NCI-H526 (cell line): ENCODE data around the gene TACC2.
A peak's percentile ranks its signal among the peaks of the same experiment; 100 is the strongest.

ENCODE experiments used
- DNase-seq, 2 experiments: peaks; one replicate each; lab custom pipeline; 2025; lab: John Stamatoyannopoulos, UW

Gene TACC2

DNA sequence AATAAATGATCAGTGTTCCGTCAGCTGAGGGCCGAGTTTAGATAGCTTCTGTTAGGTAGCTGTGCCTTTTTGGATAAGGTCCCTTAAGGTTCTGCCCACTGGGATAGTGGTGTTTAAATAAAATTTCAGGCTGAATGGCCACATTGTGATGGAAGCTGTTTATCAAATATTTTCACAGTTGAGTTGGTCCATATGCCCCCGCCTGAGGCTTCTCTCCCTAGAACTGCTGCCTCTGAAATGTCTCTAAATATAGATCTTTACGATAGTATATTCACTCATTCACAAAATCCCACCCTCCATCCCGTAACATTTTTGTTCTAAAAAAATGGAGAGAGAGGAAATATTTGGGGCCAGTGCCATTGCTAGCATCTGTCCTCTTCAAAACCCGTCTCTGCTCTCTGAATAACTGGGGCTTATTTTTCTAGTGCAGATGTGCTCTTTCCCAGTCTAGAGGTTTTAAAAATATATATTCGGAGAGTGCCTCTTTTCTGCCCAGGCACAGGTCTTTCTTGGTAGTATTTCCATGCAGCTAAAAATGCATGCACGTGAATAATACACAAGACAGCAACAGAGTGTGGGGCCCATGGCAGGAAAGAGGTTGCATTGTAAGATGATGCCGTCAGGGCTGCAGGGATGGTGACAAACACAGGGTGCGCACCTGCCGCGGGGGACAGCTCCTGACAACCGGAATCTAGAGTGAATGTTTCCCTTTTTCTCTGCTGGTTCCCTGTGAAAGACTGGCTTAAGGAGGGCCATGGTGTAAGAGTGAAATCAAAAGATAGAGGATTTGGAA lies 176.7 kb downstream of the TACC2 start:
- DNase-seq, result peak in 1 of 2 experiments; percentile 34

DNA sequence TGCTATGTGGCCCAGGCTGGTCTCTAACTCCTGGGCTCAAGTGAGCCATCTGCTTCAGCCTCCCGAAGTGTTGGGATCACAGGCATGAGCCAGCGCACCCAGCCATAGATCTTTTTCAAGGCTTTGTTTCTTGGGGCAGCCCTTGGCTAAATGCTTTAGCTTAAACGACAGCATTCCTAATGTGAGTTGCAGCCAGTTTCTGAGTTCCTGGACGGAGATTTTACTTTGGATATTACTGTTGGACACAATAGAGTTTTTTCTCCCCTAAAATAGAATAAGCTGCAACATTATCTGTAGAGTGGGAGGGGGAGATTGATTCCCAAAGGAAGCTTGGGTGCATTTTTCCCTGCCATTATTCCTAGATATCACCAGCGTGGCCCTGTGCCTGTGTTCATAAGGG lies 179.1 kb downstream of the TACC2 start:
- no peak for DNase-seq

DNA sequence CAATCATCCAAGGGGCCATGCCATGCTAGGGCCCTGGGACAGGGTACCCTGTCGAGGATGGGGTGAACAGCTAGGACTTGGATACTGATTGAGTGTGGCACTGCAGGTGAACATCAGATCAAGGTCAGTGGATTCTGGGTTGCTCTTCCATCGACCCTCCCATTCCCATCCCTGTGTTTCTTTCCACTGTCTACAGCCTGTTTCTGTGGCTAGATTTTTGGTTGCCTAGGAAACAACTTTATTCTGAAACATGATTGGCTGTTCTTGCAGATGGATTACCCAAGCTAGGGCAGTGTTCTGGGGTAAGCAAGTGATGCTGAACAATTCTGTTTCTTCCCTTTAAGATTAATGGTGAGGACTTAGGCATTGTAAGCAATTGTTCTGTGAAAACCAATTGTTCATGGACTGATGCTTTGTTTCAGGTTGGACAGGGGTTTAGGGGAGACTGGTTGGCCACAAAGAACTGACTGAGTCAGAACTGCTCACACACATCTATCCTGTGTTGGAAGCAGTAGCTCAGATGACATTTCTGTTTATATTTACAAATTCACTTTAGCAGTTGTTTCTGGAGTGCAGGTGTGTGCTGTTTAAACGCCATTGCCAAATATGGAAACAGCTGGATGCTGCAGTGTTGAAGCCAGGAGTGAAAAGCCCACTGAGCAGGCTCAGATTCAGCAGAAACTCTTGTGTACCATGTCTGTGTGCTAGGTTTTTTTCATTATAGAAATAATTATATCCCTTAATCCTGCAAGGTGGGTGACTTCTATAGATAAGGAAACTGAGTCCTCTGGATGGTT lies 179.8 kb downstream of the TACC2 start:
- DNase-seq, result no peak

DNA sequence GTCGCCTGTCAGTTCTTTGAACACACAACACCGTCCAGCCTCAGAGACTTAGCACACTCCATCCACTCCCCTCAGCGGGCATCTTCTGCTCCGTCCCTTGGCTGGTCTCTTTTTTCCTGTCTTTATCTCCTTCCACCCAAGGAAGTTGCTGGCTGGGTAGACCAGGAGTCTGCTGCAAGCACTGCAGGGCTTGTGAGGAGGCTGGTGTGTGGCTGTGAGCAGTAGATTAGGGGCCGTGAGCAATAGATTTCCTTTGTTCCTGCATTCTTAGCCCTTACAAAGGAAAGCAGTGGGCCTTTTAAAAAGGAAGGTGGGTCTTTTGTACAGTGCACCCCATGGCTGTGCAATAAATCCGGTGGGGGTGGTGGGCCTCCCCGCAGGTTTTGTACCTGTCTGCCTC lies 181.8 kb downstream of the TACC2 start:
- no peak for DNase-seq

DNA sequence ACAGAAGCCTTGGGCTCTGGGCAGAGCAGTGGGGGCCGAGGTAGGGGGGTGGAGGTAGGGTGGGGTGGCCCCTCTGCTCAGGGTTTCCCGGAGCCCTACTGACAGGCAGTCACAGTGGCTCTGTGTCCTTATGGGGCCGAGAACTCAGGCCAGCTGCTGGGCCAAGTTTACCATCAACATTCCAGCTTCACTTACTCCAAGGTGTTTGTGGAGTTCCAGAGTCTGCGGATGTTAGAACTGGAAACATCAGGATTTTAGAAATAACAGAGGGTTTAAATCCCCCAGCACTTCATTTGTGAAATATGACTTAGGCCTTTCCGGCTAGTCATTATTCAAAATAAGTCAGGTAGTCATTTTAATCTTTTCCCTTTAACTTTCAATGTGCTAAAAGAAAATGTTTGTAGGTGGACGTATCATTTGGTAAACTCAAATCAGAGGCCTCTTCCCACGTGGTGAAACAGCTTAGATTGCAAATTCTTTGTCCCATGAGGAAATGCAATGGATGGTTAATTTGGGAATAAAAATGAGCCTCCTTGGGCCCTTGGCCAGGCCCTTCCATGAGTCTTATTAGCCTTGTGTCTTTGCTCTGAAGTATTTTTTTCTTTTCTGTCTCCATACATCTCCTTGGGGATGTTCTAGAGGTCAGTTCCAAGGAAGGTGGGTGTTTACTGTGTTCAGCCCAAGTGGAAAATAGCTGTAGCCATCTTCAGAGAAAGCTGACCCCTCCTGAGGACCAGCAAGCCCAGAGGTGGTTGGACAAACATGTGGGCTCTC lies 182.5 kb downstream of the TACC2 start:
- DNase-seq, result no peak

DNA sequence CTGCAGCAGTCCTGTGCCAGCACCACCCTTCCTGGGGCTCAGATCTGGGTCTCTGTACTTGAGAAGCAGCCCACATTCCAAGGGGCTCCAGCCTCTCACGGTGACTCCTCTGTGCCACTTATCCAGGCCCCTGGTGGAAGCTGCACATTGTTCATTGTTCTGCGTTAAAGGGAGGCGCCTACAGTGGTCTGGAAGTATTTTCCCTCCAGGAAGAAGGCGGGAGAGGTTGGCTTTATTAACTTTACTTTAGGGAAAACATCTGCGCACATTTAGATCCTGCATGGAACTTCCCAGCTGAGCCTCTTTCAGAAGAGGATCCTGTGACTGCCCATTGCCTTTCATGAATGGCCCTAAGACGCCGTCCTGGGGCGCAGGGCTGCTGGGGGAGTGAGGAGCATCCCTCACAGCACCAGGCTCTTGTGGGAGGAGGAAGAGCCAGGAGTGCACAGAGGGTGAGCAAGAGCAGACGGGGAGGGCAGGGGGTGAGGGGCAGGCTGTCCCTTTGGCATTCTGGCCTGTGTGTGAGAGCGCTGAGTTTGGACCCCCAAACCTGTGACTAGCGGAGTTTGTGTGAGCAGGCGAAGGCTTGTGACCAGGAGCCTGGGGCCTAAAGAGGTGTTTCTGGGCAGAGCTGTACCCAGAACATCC lies 183.5 kb downstream of the TACC2 start:
- no peak for DNase-seq

DNA sequence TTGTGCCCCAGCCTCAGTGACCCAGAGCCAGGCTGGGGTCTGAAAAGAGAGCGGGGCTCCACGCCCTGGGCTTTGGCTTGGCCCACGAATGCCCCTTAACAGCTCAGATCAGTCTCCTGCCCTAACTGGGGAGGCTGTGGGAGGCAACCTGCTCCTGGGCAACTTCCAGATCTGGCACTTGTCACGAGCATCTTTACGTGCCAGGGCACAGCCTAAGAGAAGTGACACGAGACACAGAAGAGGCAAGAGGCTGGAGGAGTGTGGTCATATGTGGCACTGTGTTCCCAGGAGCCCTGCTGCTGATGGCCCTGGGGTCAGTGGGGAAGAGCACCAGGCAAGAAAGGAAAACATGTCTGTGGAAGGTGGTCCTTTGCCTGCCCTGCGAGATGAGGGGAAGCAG lies 184.4 kb downstream of the TACC2 start:
- no peak for DNase-seq

DNA sequence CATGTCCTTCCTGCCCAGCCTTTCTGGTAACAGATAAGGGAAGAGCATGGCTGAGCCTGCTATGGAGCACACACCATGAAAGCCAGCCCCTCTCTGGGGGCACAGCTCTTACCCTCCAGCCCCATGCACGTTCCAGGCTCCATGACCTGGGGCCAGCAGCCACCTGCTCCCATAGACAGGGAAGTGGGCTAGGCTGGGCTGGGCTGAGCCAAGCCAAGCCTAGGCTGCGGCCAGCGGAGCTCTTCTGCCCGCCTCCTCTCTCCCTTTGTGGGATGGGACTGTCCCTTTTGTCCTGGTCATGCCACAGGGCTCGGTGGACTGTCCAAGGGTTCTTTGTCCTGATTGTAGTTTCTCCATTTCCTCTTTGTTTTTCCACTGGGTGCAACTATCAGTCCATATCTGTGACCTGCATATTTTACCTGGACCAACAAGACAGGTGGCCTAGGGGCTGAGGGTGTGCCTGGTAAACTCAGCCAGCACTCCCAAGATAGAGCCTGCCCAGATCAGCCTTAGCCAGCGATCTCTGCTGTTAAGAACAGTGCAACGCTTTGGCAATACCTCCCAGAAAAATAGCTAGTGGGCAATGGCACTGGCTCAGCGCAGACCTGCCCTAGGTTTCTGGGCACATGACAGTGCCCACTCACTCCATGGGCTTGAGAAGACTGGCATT lies 184.9 kb downstream of the TACC2 start:
- DNase-seq, result no peak

DNA sequence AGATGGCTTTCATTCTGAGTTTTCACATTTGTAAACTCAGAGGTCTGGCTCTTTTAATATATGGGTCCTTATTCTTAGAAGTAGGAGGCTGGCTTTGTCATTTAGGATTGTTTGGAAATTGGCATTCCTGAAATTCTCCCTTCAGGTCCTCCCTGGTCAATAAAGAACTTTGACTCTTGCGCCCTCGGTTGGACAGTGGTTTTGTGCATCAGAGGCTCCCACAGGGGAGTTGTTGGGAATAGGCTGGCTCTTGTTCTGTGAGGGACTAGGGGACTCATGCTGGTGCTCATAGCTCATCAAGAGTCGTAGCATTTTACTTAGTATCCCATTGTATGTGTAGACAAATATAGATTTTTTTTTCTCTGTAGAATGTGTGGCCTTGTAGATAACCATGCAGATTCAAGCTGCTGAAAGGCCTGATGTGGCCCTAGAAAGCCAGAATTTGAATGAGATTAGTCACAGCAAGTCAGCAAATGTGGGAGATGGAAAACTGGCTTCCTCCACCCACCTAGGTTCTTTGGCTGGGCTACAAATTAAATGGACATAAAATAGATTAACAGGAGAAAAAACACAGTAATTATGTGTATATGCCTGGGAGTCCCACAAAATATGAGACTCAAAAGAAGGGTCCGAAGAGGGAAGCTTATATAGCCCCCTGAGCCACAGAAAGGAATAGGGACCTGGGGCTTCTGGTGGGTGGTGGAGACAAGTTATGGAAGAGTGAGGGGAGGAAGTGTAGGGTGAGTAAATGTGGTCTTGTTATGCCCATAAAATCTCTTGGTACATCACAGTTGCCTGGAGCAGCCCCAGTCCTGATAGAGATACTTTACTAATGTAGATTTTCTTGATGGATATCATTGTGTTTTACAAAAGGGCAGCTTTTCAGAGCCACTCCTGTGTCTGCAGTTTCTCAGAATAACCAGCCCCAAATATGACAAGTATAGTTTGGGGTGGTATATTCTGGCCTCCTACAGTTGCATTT lies 187.6 kb downstream of the TACC2 start:
- DNase-seq, result no peak

DNA sequence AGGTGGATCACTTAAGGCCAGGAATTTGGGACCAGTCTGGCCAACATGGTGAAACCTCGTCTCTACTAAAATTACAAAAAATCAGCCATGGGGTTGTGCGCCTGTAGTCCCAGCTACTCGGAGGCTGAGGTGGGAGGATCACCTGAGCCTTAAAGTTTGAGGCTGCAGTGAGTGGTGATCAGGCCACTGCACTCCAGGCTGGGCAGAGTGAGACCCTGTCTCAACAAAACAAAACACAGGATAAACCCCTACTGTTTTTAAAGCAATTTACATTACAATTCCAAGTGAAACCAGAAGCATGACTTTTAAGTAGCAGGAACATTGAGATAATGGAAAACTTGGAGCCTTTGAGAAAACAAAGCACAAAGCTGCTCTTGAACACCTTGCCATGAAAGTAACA lies 189.7 kb downstream of the TACC2 start:
- DNase-seq, result no peak

DNA sequence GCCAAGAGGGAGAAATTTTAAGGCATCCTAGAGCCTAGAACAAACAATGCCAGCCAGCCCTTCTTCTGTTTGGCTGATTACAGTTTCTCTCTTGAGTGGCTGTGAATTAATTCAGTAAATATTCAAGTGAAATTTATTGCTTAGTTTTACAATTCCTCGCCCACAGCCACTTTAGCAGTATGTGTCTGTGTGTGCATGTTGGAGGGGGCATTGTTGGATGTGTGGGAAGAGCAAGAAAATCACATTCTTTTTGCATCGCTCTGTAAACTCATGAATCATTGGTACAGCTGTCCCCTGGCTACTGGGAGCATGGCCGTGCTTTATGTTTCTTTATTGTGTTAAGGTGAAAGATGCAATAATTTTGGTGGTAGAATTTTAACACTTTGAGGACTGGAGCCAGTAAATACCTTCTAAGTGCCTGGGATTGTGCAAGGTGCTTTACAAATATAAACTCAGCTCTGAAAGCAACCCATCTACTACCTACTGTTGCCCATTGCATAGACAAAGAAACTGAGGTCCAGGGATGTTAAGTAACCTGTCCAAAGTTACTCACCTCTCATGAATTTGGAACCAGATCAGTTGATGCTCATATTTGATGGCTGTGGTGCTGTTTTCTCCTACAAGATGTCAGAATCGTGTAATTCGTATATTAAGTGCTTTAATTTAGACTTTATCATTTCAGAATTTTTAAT lies 192.2 kb downstream of the TACC2 start:
- no peak for DNase-seq

DNA sequence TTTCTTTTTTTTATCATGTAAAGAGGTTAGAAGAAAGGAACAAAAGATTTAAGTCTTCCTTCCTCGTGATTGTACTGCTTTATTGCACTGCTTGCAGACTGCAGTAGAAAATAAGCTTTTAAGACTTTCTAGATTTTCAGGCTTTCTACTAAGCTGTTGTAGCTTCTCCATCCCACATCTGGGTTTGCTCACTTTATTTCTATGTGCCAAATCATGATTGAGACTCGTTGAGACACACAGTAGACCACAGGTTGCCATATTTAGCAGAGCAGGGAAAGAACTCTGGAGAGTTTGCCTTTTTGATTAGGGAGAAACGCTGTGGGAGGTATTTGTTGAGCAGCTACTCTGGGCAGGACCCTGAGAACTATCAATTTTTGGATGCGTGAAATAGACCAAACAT lies 192.9 kb downstream of the TACC2 start:
- no peak for DNase-seq

DNA sequence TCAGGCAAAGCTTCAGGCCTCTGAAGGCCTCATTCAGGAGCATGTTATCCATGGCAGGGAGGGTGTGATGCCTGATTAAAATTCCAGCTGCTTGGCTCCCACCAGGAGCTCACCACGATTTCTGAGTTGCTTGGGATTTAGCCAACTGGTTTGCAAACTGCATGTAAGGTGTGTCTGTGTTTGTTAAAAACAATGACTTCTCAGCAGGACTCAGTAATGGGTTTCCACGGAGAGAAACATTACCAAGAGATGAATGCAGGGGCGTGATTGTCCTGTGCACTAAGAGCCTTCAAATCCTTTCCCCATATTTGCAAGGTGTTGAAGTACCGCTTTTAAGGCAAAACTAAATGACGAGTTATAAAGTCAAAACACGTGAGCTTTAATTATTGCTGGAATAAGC lies 193.3 kb downstream of the TACC2 start:
- DNase-seq, result no peak

DNA sequence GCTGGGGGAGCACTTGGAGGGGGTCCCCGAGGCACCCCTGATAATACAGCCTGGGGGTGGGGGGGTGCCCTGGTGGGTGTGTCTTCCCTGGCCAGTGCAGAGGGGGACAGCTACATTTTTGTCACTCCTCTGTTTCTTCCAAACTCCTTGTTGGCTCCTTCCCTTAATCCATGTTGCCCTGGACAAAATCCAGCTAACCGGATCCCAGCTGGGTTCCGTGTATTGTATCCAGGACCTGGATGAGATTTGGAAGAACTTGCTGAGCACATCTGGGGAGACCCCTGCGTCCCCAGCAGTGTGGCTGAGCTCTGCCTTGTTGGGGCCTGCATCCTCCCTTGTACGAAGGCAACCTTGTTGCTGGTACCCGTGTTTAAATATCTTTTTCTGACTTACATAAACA lies 195.3 kb downstream of the TACC2 start:
- no peak for DNase-seq

DNA sequence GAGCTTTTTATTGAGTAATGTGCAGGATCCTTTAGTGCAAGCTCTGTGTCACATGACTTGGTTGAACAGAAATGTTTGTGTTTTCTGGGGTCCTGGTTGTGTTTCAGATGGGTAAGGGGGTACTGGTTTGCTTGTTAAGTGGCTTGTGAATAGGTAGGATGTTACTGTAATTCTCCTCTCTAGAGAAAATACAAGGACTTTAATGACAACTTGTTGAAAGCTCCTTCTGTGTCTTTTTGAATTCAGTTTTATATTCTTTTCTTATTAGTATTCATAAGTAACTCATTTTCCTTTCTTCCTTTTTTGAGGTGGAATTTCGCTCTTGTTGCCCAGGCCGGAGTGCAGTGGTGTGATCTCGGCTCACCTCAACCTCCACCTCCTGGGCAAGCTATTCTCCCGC lies 196.7 kb downstream of the TACC2 start:
- DNase-seq, result no peak

DNA sequence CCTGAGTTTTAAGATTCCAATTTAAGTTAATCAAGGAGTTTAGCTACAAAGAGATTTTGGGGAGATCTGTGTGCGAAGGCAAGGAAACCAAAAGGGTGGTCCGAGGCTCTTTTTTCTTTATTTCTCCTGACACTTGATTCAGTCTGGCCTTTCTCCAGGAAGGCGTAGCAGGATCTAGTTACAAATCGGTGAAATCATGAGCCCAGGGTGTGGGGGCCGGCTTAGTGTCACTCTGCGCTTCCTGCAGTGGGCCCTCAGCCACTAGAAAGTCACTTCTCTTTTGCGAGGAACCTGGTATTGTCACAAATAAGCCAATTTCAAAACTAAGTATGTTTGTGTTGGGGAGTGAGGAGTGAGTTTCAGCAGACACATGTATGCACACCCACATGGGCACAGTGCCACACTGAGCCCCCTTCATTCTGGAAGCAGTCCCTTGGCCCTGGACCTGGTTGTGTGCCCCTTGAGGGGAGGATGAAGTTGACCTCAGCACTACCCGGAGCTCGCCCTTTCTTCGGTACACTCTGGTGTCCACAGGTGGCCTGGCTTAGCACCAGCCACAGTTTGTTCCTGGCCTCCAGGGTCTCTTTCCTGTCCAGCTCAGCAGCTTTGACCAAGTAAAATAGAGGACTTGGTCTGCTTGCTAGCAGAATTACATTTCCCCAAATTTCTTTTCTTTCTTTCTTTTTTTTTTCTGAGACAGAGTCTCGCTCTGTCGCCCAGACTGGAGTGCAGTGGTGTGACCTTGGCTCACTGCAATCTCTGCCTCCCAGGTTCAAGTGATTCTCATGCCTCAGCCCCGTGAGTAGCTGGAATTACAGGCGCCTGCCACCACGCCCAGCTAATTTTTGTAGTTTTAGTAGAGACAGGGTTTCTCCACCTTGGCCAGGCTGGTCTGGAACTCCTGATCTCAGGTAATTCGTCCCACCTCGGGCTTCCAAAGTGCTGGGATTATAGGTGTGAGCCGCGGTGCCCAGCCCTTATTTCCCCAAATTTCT lies 198.2 kb downstream of the TACC2 start:
- no peak for DNase-seq

DNA sequence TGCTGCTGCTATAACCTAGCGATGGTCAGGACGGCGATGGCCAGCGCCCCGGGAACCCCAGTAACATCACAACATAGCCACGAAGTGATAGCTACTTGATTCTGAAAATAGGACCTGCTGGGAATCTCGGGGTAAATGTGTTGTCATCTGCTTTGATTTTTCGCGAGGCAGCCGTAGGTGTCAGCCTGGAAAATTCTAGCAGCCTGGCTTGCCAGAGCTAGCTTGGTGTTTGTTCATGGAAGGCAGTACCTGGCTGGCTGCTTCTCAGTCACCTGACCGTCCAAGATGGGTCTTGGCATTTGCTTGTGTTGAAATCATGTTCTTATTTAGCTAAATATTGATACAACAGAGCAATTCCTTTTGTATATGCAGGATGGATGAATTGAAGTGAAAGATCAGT lies 199.7 kb downstream of the TACC2 start:
- no peak for DNase-seq

DNA sequence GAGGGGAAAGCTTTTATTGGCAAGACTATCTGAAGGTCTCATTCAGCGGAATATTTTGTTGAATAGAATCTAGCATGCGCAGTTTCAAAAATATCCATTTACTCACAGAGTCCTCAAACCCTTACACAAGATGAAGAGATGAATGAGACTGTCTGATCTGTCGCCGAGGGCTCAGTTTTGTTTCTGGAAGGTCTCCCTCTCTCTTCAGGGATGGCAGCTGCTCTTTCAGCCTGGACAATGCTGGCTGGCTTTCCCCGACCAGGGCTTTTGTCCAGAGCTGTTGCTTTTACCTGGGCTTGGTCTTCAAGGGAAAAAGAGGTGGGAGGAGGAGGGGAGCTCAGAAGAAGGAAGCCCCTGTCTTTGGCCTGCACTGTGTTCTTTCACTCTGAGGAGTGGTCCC lies 200.2 kb downstream of the TACC2 start:
- no peak for DNase-seq
